Keratinocyte (primary cell): ENCODE data around the gene MED12L. TPM values are rescaled to one million over a fixed set of nuclear protein-coding genes. Genes with fewer than 3 reads are reported as not detected.

ENCODE experiments used
- DNase-seq: peaks from one replicate; pipeline ENCODE4 v3.0.0-alpha.2; 2011; ENCODE audit warnings: low read depth, missing footprints, low spot score
- FAIRE-seq: peaks from 2 replicates; lab custom pipeline; 2011; peaks lifted over from hg19 to GRCh38; lab: Jason Lieb, UNC
- H2AFZ ChIP-seq: 2 replicates; pipeline ENCODE4 v1.6.0; 2012; ENCODE audit warnings: low read length, control low read depth, inconsistent platforms; ENCODE audit not compliant: control insufficient read depth
- H3K27ac ChIP-seq: 2 replicates; pipeline ENCODE4 v1.5.1; 2011; ENCODE audit warnings: low read length; ENCODE audit not compliant: control insufficient read depth, insufficient read depth
- H3K27me3 ChIP-seq: 3 replicates; pipeline ENCODE4 v1.6.0; 2011; ENCODE audit warnings: low read length; ENCODE audit not compliant: control insufficient read depth, insufficient read depth; ENCODE audit errors: extremely low read depth
- H3K36me3 ChIP-seq, 2 experiments: 2 replicates in 1 of 2; 3 replicates in 1 of 2; pipeline ENCODE4 v1.5.1; 2011; ENCODE audit warnings: low read length in 2 of 2, mild to moderate bottlenecking in 1 of 2; ENCODE audit not compliant: control insufficient read depth in 2 of 2, insufficient read depth in 2 of 2; ENCODE audit errors: extremely low read depth in 1 of 2
- H3K4me1 ChIP-seq: 3 replicates; pipeline ENCODE4 v1.5.1; 2011; ENCODE audit warnings: low read length; ENCODE audit not compliant: control insufficient read depth, insufficient read depth; ENCODE audit errors: extremely low read depth
- H3K4me2 ChIP-seq: 3 replicates; pipeline ENCODE4 v1.6.0; 2011; ENCODE audit warnings: low read depth, low read length; ENCODE audit not compliant: control insufficient read depth, insufficient read depth; ENCODE audit errors: extremely low read depth
- H3K4me3 ChIP-seq, 3 experiments: fragments of 200-600 bp in 1 of 3; sonication (generic) in 1 of 3; 2 replicates in 2 of 3; 3 replicates in 1 of 3; pipeline ENCODE4 v1.5.1; 2011 to 2016; ENCODE audit warnings: low read length in 3 of 3, mild to moderate bottlenecking in 3 of 3, control low read depth in 2 of 3, inconsistent platforms in 1 of 3, low read depth in 1 of 3, mixed read lengths in 1 of 3, mixed run types in 1 of 3, moderate library complexity in 1 of 3; ENCODE audit not compliant: control insufficient read depth in 2 of 3, insufficient read depth in 2 of 3; ENCODE audit errors: extremely low read depth in 1 of 3
- H3K79me2 ChIP-seq: 2 replicates; pipeline ENCODE4 v1.6.0; 2012; ENCODE audit warnings: low read length; ENCODE audit not compliant: control insufficient read depth, insufficient read depth
- H3K9ac ChIP-seq: 3 replicates; pipeline ENCODE4 v1.6.0; 2011; ENCODE audit warnings: low read length; ENCODE audit not compliant: control insufficient read depth, insufficient read depth; ENCODE audit errors: extremely low read depth
- H3K9me1 ChIP-seq: 3 replicates; pipeline ENCODE4 v1.6.0; 2011; ENCODE audit warnings: low read length; ENCODE audit not compliant: control insufficient read depth, insufficient read depth; ENCODE audit errors: extremely low read depth
- H3K9me3 ChIP-seq: 2 replicates; pipeline ENCODE4 v1.5.1; 2012; ENCODE audit warnings: low read depth, low read length; ENCODE audit not compliant: control insufficient read depth
- H4K20me1 ChIP-seq: 3 replicates; pipeline ENCODE4 v1.6.0; 2011; ENCODE audit warnings: low read length; ENCODE audit not compliant: control insufficient read depth, insufficient read depth; ENCODE audit errors: extremely low read depth
- EZH2 ChIP-seq: IDR thresholded peaks from one replicate; pipeline ENCODE4 v1.6.1; 2012; ENCODE audit warnings: inconsistent platforms, mild to moderate bottlenecking, low read length, moderate library complexity
- dilution Hi-C: fragments of 300-500 bp; cut with MboI; formaldehyde crosslinking; loops from one replicate; pipeline ENCODE4 v1.7.0; 2020; ENCODE audit warnings: low sequenced_read_pairs; ENCODE audit not compliant: extremely low pct_ligation_motif_present
- polyA plus RNA-seq, 5 experiments: library from polyadenylated mRNA; depleted of rRNA in 3 of 5; stranded (reverse) in 3 of 5; stranded (forward) in 1 of 5; unstranded in 1 of 5; fragments of >200 nt; gene quantifications; 1 replicate in 1 of 5; 2 replicates in 3 of 5; 3 replicates in 1 of 5; pipeline versions ENCODE4 v1.2.1 to v1.2.3, GENCODE V29; 2011 to 2012; ENCODE audit warnings: missing spikeins in 2 of 5, low read depth in 1 of 5, low replicate concordance in 1 of 5
- TF ChIP-seq, protein P1 (sequence below), 3 experiments: IDR thresholded peaks in 1 of 3; conservative IDR thresholded peaks in 1 of 3; optimal IDR thresholded peaks in 1 of 3; 2 replicates in 2 of 3; 3 replicates in 1 of 3; pipeline versions ENCODE3 to v1.5.1; 2011; ENCODE audit warnings: low read length in 3 of 3, mild to moderate bottlenecking in 3 of 3, moderate library complexity in 2 of 3, control low read depth in 1 of 3, inconsistent platforms in 1 of 3; ENCODE audit not compliant: insufficient read depth in 2 of 3; ENCODE audit errors: extremely low read depth in 1 of 3

MED12L gene
- polyA plus RNA-seq, 1 donor (not counting 4 experiments of a cell fraction or from before 2014, with no cell fraction given), result 0.04 TPM

DNA sequence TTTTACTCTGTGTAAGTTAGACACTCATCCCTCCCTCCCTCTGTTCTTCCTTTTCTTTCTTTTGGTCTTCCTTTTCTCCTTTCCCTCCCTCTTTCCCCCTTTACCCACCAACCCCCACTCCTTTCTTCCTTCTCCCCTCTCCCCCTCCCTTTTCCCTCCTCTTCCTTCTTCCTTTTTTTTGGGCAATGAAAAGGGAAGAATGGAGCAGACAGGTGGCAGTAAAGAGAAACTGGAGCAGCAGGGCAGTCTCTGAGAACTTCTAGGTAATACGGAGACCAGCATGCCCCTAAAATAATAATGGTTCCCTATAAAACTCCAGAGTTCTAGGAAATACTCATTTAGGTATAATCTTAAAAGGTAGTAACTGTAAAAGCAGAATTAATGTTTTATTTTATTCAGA, 129.0 kb downstream of the MED12L start:
- no peaks in the 10 kb centered on the region for H3K27me3 ChIP-seq
- no peak overlapping the region for H3K27ac ChIP-seq
- H3K36me3 ChIP-seq, result no peaks in the 10 kb centered on the region
- H3K4me1 ChIP-seq, result peaks cover 9% of the 10 kb centered on the region
- FAIRE-seq, result no peak
- H3K4me3 ChIP-seq, result no peak overlapping the region
- H3K9me3 ChIP-seq, result no peaks in the 10 kb centered on the region
- no peaks in the 10 kb centered on the region for H3K79me2 ChIP-seq
- no peak overlapping the region for H3K4me2 ChIP-seq
- dilution Hi-C loops, result no loop called here
- no peaks in the 10 kb centered on the region for H4K20me1 ChIP-seq
- DNase-seq, result no peak
- no peak overlapping the region for H3K9ac ChIP-seq
- TF ChIP-seq, protein P1, sequence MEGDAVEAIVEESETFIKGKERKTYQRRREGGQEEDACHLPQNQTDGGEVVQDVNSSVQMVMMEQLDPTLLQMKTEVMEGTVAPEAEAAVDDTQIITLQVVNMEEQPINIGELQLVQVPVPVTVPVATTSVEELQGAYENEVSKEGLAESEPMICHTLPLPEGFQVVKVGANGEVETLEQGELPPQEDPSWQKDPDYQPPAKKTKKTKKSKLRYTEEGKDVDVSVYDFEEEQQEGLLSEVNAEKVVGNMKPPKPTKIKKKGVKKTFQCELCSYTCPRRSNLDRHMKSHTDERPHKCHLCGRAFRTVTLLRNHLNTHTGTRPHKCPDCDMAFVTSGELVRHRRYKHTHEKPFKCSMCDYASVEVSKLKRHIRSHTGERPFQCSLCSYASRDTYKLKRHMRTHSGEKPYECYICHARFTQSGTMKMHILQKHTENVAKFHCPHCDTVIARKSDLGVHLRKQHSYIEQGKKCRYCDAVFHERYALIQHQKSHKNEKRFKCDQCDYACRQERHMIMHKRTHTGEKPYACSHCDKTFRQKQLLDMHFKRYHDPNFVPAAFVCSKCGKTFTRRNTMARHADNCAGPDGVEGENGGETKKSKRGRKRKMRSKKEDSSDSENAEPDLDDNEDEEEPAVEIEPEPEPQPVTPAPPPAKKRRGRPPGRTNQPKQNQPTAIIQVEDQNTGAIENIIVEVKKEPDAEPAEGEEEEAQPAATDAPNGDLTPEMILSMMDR (optimal IDR thresholded peaks at IDR 0.05 in 1 of 3, IDR thresholded peaks at IDR 0.05 in 1 of 3, conservative IDR thresholded peaks at IDR 0.05 in 1 of 3; ENCODE audit: extremely low read depth in 1 of 3, insufficient read depth in 2 of 3, low read length in 3 of 3), result no peak
- no peak for TF ChIP-seq EZH2
- H3K9me1 ChIP-seq, result no peaks in the 10 kb centered on the region
- H2AFZ ChIP-seq, result no peak overlapping the region

DNA sequence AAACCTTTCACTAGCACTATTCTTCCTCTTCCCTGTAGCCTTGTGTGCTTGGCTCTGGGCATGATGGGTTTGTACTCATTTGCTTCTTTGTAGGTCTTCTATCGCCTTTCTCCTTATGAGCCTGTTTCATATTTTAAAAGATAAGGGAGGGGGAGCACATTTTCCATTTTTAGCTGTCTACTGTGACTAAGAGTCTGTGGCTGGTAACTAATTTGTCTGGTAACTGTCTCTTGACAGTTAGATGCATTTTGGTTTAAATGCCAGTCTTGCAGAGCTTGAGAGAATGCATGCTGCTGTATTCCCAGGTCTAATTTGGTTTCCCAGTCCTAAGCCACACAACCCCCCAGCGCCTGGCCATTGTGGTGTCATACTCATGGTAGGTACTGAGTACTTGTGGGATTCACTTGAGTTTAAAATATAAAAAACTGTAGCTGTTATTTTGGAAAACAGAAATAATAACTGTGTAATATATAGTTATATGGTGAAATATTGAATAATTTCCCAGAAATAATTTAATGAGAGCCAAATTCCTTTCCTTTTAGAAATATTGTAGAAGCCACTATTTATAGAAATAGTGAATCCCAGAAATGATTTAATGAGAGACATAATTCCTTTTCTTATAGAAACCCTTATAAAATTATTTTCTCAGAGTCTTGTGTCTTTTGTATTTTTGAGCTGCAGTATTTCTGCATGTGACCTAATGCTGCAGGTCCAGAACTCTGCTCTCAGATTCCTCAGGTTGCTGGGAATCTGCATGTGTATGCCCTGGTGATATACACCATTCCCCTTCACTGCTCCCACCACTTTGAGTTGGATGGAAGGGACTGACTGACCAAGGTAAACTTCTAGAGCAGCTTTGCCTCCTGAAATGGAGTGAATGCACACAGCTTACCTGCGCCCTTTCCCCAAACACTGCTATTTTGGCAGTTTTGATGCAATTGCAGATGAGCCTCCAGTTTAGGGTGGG, 131.5 kb downstream of the MED12L start:
- no peaks in the 10 kb centered on the region for H3K36me3 ChIP-seq
- DNase-seq, result no peak
- no peaks in the 10 kb centered on the region for H3K27me3 ChIP-seq
- no peak for FAIRE-seq
- H3K9me1 ChIP-seq, result no peaks in the 10 kb centered on the region
- H3K4me3 ChIP-seq, result no peak overlapping the region
- dilution Hi-C loops, result no loop called here
- H3K79me2 ChIP-seq, result no peaks in the 10 kb centered on the region
- no peak overlapping the region for H2AFZ ChIP-seq
- H3K9ac ChIP-seq, result no peak overlapping the region
- H3K27ac ChIP-seq, result no peak overlapping the region
- H4K20me1 ChIP-seq, result no peaks in the 10 kb centered on the region
- no peak overlapping the region for H3K4me2 ChIP-seq
- H3K4me1 ChIP-seq, result peaks cover 12% of the 10 kb centered on the region
- no peaks in the 10 kb centered on the region for H3K9me3 ChIP-seq
- TF ChIP-seq, protein P1 (optimal IDR thresholded peaks at IDR 0.05 in 1 of 3, IDR thresholded peaks at IDR 0.05 in 1 of 3, conservative IDR thresholded peaks at IDR 0.05 in 1 of 3; ENCODE audit: extremely low read depth in 1 of 3, insufficient read depth in 2 of 3, low read length in 3 of 3), result no peak
- no peak for TF ChIP-seq EZH2
